SIG-M5 treated with dmso at 0.1 percent for 504 hours (cell line): ENCODE measurements around the gene CACNA1C.
A peak's percentile ranks its signal among the peaks of the same experiment; 100 is the strongest.

Experiments used
- DNase-seq: peaks from one replicate; lab custom pipeline; 2025; ENCODE audit not compliant: unreplicated experiment; lab: John Stamatoyannopoulos, UW

The CACNA1C gene

DNA sequence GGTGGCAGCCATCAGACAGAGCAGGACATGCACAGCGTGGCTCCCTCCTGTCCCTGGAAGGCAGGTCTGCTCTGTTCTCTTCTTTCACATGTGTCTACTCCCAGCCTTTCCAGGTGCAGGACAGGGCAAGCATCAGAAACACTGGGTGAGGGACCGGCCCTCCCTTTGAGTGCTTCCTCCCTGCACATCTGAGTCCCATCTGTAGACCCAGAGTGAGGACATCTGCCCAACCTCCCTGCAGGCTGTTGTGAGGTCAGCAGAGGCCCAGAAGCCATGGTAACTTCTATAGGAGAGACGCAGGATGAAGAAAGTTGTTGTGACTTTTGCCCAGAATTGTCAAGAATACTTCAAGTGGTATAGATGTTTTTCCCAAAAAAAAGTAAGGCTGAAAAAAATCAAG is 282.7 kb downstream of the CACNA1C start:
- DNase-seq: no peak

DNA sequence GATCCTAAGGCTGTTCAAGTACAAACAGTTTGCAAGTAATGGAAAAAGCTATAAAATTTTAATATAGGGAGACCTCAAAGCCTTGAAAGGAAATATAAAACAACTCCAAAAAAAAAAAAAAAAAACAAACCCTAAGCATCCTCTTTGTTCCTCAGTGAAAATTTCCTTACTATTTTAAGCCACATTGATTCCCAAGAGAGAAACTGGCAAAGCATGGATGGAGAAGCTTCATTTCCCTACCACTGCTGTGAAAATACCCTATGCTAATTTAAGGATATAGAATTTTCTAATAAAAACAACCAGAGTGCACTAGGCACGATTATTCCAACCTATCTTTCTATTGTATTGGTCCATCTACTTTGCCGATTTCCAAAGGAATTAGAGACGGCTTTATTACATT is 283.1 kb downstream of the CACNA1C start:
- no peak for DNase-seq

DNA sequence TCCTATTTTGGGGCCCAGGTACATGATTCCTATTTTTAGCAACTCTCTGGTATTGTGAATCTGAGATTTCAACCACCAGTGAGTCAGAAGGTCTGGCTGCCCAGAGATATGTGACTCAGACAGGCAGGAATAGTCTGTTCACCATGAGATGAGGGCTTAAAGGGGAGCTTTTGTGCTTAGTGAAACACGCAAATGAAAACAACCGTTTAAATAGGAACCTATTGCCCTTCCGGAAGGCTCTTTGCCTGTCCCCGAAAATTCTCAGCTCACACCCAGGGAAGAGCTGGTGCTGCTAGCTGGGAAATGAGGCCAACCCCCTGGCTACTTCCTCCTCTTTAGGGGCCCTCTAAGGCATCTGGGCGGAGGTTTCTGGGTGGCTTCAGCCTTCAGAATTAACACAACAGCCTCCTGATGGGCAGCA is 283.6 kb downstream of the CACNA1C start:
- DNase-seq: peak; percentile 72

DNA sequence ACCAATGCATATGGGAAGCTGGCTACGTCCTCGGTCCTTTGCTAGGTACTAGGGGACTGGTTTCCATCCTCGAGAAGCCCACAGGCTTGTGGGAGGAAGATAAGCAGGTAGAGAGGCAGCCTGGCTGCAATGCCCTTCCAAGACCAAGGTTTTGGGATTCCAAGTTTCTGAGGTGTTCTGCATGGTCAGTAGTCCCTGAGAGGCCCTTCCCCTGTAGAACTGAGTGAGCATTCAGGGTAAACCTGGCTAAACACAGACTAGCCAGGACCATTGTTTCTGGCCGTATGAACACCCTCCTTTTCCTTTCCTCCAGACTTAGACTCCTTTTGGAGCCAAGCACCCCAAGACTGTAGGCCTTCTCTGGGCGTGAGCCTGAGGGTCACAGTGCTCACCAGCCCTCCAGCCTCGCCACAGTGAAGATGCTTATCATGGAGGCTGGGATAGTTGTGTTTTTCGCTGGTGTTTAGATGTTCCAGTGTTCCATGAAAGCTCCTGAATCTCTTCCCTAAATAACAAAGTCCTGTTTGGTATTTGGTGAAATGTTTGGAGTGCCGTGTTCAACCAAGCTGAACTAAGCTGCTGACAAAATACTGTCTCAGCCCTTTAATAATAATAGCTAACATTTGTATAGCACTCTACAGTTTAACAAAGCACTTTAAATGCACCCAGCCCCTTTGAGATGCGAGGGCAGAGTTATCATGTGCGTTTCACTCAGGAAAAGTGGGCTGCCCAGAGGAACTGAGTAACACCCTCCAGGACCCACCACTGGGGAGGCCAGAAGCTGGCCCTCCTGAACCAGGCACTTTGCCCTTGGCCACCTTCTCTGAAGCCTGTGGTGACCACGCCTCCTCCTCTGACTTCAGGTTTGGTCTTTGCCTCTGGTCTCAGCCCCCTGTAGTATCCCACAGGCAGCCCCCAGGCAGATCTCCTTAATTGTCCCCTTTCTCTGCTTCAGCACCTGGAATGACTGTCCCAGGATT is 284.5 kb downstream of the CACNA1C start:
- DNase-seq: no peak

DNA sequence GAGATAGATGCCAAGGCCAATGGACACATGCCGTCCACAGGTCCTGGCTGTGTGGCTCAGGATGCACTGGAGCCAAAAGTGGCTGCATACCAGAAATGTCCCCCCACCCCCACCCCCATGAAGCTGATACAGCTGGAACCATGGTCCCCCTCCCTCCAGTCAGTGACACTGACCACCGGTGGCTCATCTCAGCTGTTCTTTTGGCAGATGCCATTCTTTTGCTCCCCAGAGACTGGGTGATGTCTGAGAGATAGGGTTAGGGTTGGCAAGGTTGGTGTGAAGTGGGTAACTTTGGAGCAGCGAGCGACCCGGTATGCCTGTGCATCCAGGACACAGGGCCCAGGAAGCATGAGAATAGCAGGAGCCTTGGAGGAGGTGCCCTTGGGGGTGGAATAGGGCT is 285.6 kb downstream of the CACNA1C start:
- DNase-seq: no peak

DNA sequence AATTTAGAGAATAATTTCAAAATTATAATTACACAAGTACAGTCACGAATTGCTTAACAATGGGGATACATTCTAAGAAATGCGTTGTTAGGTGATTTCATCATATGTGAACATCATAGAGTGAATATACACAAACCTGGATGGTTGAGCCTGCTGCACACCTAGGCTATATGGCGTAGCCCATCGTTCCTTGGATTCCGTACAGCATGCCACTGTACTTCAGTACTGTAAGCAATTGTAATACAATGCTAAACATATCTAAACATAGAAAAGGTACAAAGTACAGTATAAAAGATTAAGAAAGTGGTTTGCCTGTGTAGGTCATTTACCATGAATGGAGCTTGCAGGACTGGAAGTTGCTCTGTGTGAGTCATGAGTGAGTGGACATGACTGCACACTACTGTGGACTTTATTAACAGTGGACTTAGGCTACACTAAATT is 286.2 kb downstream of the CACNA1C start:
- DNase-seq: peak; percentile 4

DNA sequence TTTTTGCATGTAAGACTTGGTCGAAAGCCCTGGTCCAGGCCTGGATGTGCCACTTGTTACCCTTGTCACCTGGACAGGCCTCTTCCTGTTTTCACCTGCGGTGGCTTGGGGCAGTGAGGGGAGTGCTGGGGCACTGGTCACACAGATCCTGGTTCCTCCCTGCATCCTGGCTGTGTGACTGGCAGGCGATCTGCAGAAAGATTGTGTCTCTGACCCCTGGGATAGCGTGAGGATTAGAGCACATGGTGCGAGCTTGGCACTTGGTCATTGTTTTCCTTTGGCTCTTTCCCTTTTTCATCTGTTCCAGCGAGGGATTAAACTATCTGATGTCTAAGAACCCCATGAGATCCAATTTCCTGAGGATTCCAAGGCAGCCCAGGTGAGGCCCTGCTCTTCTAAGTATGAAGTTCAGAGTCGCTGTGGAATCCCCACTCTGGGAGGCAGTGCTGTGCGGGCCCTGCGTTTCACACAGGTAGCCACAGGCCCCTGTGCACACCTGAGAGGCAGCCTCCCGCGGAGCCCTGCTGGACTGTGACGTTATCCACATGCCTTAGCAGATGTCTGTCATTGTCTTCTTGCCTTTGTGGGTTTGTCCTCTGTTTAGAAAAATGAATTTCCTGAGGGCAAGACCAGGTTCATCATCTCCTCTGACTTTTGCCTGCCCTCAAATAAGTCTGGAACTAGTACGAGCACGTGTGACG is 288.4 kb downstream of the CACNA1C start:
- no peak for DNase-seq

DNA sequence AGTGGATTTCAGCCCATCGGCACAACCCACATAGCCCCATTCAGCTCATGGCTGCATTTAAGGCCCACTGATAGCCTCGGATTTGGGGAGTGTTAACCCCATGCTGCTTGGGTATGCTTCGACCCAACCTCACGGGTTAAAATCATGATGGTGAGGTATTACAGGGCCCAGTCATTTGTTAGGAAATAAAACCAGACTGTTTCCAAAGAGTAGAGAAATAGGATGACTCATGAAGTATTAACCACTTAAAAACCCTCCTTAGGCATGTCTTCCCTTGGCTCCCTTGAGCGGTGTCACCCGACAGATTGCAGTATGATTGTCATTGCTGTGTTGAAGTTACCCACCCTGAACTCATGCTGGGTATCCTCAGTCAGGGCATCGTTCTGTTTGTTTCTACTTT is 289.1 kb downstream of the CACNA1C start:
- peak; percentile 96 for DNase-seq

DNA sequence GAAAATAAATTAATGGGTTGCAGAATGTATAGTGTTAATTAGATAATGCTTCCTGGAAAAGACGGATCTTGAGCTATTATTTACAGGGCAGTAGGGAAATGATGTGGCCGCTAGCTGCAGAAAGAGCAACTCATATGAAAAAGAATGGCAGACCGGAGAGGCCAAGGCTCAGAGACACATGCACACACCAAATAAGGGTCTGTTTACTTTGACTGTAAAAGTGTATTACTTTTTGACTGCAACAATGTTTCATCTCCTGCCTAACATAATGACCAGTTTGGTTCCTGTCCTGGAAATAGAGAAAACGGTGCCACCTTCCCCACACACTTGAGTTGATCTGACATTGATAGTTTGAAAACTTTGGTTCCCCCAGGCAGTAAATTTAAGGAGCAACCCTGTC is 290.9 kb downstream of the CACNA1C start:
- no peak for DNase-seq

DNA sequence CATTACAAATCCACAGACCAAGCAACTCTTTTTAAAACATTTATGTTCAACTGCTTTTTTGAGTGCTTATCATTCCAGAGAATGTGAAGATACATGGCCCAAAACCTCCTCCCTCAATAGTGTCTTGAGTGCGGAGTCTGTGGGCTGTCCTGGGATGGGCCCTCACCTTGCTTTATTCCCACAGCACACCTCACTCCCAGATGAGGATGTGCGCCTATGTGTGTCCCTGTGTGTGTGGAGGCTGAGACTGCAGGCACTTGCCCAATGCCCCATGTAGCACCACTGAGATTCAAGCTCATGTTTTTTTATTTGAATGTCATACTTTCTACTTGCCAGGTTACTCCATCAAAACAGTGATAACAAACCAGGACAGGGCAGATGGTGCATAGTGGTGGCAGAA is 291.7 kb downstream of the CACNA1C start:
- no peak for DNase-seq

DNA sequence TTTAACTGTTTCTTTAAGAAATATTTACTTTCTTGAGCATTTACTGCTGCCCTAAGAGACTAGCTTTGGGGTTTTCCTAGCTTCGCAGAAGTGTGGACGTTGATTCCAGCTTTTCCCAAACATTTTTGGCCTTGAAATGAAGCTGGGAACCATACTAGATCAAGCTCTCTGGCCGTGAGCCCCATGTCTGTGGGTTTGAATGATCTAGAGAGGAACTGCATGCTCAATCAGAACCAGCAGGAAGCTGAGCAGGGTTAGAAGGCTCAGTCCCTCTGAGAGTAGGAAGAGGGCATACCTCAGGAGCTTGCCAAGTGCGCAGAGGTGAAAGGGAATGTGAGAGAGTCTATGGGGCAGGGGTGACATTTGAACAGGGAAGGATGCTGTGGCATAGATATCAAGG is 292.1 kb downstream of the CACNA1C start:
- no peak for DNase-seq

DNA sequence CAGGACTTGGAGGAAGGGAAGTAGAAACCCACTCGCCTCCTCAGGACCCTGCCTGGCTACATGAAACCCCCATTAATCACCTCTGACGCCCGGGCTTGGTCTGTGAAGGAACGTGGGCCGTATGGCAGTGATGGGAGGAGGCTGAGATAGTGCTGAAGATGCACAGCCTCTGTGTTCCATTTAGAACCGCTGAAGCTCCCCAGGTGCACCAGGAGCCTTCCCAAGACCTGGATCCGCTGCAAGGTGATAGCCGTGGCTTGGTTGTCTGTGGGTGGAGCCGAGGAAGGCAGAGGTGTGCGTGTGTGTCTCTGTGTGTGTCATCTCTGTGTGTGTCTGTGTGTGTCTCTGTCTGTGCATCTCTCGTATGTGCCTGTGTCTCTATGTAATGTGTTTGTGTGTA is 293.1 kb downstream of the CACNA1C start:
- no peak for DNase-seq

DNA sequence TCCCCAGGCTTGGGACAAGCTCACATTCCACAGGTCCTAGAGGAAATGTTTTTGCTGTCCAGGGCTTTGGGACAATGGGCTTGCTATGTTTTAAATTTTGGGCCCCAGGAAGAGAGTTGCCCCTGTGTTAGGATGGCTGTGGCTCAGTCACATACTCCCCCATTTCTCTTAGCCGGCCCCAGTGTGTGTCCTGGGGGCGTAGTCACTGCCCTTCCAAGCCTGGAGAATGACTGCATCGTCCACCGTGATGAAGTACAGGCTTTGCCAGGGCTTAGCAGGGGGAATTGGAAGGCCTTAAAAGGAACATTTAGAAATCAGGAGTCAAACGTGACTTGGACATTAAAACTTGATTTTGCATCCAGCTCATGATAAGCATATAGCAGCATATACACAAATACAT is 293.6 kb downstream of the CACNA1C start:
- DNase-seq: no peak

DNA sequence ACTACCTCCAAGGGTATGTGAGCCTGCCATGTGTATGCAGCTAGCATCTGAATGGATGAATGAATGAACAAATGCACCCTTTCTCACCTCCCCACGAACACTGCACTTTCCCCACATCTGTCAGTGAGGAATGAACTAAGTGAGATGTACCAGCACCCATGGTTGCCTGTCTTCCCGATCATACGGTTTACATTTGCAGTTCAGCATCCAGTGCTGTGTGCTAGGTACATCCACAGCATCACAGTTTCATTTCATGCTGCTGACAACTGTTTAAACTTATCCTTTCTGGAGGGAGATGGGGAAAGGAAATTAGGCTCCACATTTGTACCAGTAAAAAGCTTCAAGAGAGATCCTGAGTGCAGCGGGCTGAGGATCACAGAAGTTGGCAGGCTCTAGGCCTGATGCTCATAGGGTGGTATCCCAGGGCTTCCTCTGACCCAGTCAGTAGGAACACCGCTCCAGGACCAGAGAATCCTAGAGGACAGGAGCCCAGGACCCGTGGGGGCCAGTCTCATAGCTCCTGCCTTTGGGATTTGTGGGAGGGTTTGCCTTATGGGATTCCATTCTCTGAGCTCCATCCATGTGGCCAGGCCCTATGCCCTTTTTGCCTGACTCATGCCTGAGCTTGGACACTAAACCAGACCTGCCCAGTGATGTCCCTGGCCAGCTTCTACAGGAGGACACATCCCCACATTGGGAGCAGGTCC is 294.5 kb downstream of the CACNA1C start:
- DNase-seq: no peak

DNA sequence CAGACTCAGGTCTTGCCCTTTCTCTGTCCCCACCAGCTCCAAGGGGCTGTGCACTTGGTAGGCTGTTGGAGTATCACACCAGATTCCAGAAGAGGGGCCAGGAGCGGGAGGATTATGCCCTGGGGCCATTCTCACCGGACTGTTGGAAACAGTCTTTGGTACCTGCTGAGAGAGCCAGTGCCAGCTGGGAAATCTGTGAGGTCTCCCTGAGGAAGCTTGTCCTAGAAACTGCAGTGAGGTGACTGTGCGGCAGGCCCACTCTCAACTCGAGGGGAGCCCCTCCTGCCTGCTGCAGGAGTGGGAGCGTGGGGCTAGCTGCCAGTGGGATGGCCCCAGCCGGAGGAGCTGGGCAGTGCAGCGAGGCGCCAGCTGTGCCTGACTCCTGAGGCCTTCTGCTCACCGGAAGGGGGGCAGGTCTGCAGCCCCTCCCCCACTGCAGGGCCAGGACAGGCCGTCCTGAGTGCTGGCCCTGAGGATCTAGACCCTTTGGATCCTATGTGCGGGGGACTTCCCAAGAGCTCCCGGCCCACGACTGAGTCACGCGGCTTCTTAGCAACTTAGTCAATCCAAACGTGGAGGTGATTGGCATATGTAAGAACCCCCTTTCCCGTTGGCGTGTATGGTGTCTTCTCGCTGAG is 295.2 kb downstream of the CACNA1C start:
- DNase-seq: no peak

DNA sequence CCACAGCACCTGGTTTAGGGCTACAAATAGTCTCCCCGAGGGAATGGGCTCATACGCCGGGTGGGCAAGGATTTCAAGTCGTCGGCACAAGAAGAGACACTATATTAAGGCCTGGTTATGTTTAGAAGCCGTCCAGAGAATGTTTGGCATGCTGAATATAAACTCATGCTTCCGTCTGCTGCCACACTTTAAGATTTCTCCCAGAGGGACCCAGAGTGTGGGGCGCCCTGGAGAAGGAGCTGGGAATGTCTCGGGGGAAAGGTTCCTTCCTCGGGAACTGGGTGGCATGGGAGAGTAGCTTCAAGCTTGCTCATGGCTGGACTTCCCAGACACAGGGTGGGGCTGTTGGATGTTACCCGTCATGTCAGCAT is 295.7 kb downstream of the CACNA1C start:
- no peak for DNase-seq

DNA sequence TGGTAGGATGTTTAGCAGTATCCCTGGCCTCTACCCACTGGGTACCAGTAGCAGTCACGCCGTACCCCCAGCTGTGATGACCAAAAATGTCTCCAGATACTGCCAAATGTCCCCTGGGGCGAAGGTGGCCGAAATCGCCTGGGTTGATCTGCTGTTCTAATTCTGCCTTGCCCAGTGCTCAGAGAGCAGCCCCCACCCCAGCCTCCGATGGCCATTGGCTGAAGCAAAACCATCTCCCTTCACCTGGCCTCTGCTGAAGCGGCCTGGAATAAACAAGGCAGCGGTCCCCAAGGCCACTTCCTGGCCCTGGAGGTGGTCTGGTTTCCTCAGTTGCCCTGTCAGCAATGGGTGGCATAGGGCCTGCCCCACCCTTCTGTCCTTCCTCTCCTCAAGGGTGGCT is 298.4 kb downstream of the CACNA1C start:
- no peak for DNase-seq

DNA sequence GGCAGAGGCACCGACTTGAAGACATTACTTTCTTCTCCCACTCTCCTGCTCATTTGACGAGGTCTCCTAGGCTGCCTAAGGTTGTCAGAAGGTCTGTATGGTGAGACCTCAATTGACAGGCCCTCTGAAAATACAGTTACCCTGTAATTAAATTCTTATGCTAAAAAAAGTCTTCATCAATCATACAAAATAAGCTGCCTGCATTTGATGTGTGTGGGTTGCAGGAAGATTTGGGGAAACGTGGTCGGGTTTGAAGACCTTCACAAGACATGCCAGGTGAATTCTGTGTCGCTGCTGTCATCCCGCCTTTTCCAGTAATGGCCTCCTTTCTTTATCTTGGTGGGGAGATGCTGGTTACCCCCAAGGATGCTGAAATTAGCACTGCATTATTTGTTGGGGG is 299.4 kb downstream of the CACNA1C start:
- DNase-seq: no peak

DNA sequence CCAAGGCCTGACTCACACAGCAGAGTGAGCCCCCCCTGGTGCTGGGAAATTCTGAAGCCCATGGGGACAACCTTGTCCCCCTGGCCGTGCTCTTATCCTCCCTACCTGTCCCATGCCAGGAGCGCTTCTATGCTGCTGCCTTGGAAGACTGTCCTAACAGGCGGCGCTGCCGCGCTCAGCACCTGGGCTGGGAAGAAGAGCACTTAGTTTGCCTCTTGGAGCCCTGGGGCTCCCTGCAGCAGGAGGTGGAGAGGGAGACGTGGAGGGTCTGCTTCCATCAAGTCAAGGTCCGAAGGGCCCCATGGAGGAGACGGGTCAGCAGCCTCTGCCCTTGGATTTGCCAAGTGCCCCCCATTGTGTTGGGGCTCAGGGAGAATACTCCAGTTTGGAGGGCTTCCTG is 300.5 kb downstream of the CACNA1C start:
- DNase-seq: no peak

DNA sequence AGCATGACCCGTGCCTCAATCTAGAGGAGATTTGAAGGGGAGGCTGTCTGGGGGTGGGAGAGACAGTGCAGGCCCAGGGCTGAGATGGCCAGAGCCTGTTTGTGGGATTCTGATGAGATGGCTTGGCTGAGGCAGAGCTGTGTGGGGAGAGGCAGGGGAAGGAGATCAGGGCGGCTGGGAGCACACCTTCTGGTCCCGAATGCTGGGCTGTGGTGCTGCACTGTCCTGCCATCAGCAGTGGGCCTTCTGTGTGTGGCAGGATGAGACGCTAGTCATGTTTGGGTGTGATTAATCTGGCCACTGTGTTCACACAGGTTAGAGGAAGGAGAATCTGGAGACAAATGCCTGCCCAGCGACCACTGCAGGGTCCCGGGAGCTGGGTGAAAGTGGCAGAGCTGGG is 300.9 kb downstream of the CACNA1C start:
- DNase-seq: no peak
